CD14-positive monocyte (primary cell): ENCODE results near the gene TEF. TPM values are rescaled to one million over a fixed set of nuclear protein-coding genes. Genes with fewer than 3 reads are reported as not detected.

Experiments
- DNase-seq, 3 donors: peaks; one replicate each; pipeline ENCODE4 v3.0.0-alpha.2; 2011 to 2022
- H2AFZ ChIP-seq: 2 replicates; pipeline ENCODE4 v1.6.0; 2012; ENCODE audit warnings: mild to moderate bottlenecking, low read depth, low read length, inconsistent platforms; ENCODE audit not compliant: insufficient read depth, poor library complexity, severe bottlenecking
- H3K27ac ChIP-seq, 2 donors: 1 replicate in 1 of 2; 2 replicates in 1 of 2; pipeline ENCODE4 v1.5.1; 2012 to 2013; ENCODE audit warnings: low read length in 2 of 2, control low read depth in 1 of 2, inconsistent platforms in 1 of 2, low read depth in 1 of 2, mild to moderate bottlenecking in 1 of 2
- H3K27me3 ChIP-seq, 2 donors: one replicate each; pipeline versions ENCODE4 v1.6.0 to v1.6.1; 2011 to 2013; ENCODE audit warnings: low read length in 2 of 2; ENCODE audit not compliant: control insufficient read depth in 2 of 2, insufficient read depth in 2 of 2
- H3K36me3 ChIP-seq, 2 donors: replicated peaks in 1 of 2; 1 replicate in 1 of 2; 2 replicates in 1 of 2; pipeline versions ENCODE4 v1.5.1 to v1.6.1; 2012 to 2013; ENCODE audit warnings: low read length in 2 of 2, control low read depth in 1 of 2, inconsistent platforms in 1 of 2, mild to moderate bottlenecking in 1 of 2; ENCODE audit not compliant: insufficient read depth in 2 of 2, control insufficient read depth in 1 of 2
- H3K4me1 ChIP-seq, 2 donors: 1 replicate in 1 of 2; 2 replicates in 1 of 2; pipeline versions ENCODE4 v1.5.1 to v1.6.1; 2012 to 2013; ENCODE audit warnings: low read length in 2 of 2, control low read depth in 1 of 2, inconsistent platforms in 1 of 2, mild to moderate bottlenecking in 1 of 2, moderate library complexity in 1 of 2; ENCODE audit not compliant: insufficient read depth in 2 of 2, control insufficient read depth in 1 of 2
- H3K4me2 ChIP-seq: replicated peaks from 2 replicates; pipeline ENCODE3; 2012; ENCODE audit warnings: low read length, moderate library complexity, mild to moderate bottlenecking; ENCODE audit not compliant: poor library complexity, severe bottlenecking; ENCODE audit errors: extremely low read depth
- H3K4me3 ChIP-seq, 3 experiments: fragments of 200-600 bp in 1 of 3; sonication (generic) in 1 of 3; replicated peaks in 1 of 3; 1 replicate in 2 of 3; 2 replicates in 1 of 3; pipeline ENCODE4 v1.5.1; 2011 to 2013; ENCODE audit warnings: low read length in 3 of 3, mild to moderate bottlenecking in 3 of 3, control low read depth in 2 of 3, low read depth in 2 of 3, inconsistent platforms in 1 of 3, moderate library complexity in 1 of 3
- H3K79me2 ChIP-seq: 2 replicates; pipeline ENCODE4 v1.6.0; 2012; ENCODE audit warnings: mild to moderate bottlenecking, control low read depth, inconsistent platforms, low read length, moderate library complexity; ENCODE audit not compliant: insufficient read depth
- H3K9ac ChIP-seq: 2 replicates; pipeline ENCODE4 v1.6.0; 2017; ENCODE audit warnings: low read length, mild to moderate bottlenecking; ENCODE audit not compliant: insufficient read depth, poor library complexity, severe bottlenecking
- H3K9me3 ChIP-seq, 2 donors: replicated peaks in 1 of 2; 1 replicate in 1 of 2; 2 replicates in 1 of 2; pipeline versions ENCODE4 v1.5.1 to v1.6.1; 2012 to 2013; ENCODE audit warnings: low read length in 2 of 2, control low read depth in 1 of 2; ENCODE audit not compliant: control insufficient read depth in 1 of 2, insufficient read depth in 1 of 2
- H4K20me1 ChIP-seq: 2 replicates; pipeline ENCODE4 v1.6.0; 2012; ENCODE audit warnings: mild to moderate bottlenecking, low read length, control low read depth, moderate library complexity; ENCODE audit not compliant: insufficient read depth
- H3K27ac Mint-ChIP-seq, 7 donors: one replicate each; pipeline ENCODE4 v1.8.0; 2020; ENCODE audit warnings: mild to moderate bottlenecking in 7 of 7, mixed read lengths in 7 of 7, moderate library complexity in 6 of 7, inconsistent platforms in 2 of 7
- H3K27me3 Mint-ChIP-seq, 3 donors: one replicate each; pipeline ENCODE4 v1.8.0; 2021 to 2022; ENCODE audit warnings: low read depth in 3 of 3, mild to moderate bottlenecking in 3 of 3, mixed read lengths in 3 of 3, moderate library complexity in 3 of 3, inconsistent platforms in 1 of 3
- H3K36me3 Mint-ChIP-seq, 2 donors: one replicate each; pipeline ENCODE4 v1.8.0; 2020; ENCODE audit warnings: mixed read lengths in 2 of 2, inconsistent platforms in 1 of 2, mild to moderate bottlenecking in 1 of 2
- H3K4me1 Mint-ChIP-seq: one replicate; pipeline ENCODE4 v1.8.0; 2020; ENCODE audit warnings: mild to moderate bottlenecking, mixed read lengths
- H3K4me3 Mint-ChIP-seq, 2 donors: one replicate each; pipeline ENCODE4 v1.8.0; 2020; ENCODE audit warnings: mild to moderate bottlenecking in 2 of 2, mixed read lengths in 2 of 2, moderate library complexity in 1 of 2
- H3K9me3 Mint-ChIP-seq, 7 donors: one replicate each; pipeline ENCODE4 v1.8.0; 2020 to 2022; ENCODE audit warnings: mixed read lengths in 7 of 7, mild to moderate bottlenecking in 6 of 7, moderate library complexity in 6 of 7, inconsistent platforms in 2 of 7
- whole genome bisulfite sequencing: methylation state at CpG from one replicate; pipeline ENCODE4 v1.1.5; 2013; ENCODE audit warnings: missing lambda C conversion rate; ENCODE audit not compliant: insufficient coverage; 5-methylcytosine and 5-hydroxymethylcytosine counted together
- intact Hi-C, 2 donors: fragments of 100-400 bp; cut with micrococcal nuclease; formaldehyde crosslinking; loops; one replicate each; pipeline versions ENCODE4 v1.15.0 to v1.15.1; 2023
- polyA plus RNA-seq, 3 donors: library from polyadenylated mRNA; depleted of rRNA in 1 of 3; unstranded in 2 of 3; stranded (reverse) in 1 of 3; fragments of 300-500 nt in 2 of 3; fragments of >200 nt in 1 of 3; fragmentation: Illumina TruSeq in 2 of 3; gene quantifications; 1 replicate in 2 of 3; 2 replicates in 1 of 3; pipeline ENCODE4 v1.2.3, GENCODE V29; 2012 to 2021
- TF ChIP-seq, protein P1 (sequence below): fragments of 200-600 bp; IDR thresholded peaks from one replicate; pipeline ENCODE4 v1.8.0; 2022; ENCODE audit warnings: antibody characterized with exemption, mild to moderate bottlenecking

Gene TEF
- polyA plus RNA-seq, 3 donors = 0.71 to 1.7 (median 1.1) TPM

- Mint-ChIP-seq H3K27me3 (peaks cover 2 to 6% (median 3%) of the 10 kb centered on the region in 3 donors), H3K36me3 (no peaks in the 10 kb centered on the region), H3K27ac (no peak overlapping the region), H3K9me3 (peaks cover 0 to 3% (median 0%) of the 10 kb centered on the region in 7 donors), H3K4me3 (no peak overlapping the region), H3K4me1 (peaks cover 15% of the 10 kb centered on the region)
- Histone ChIP-seq H3K79me2 (no peaks in the 10 kb centered on the region), H3K9ac (no peak overlapping the region), H3K4me3 (no peak overlapping the region), H4K20me1 (no peaks in the 10 kb centered on the region), H3K36me3 (no peaks in the 10 kb centered on the region), H3K27me3 (no peaks in the 10 kb centered on the region), H3K9me3 (no peaks in the 10 kb centered on the region), H2AFZ (no peak overlapping the region), H3K4me2 (no peak overlapping the region), H3K4me1 (peaks cover 11 to 13% of the 10 kb centered on the region in 2 donors), H3K27ac (no peak overlapping the region)
- TF ChIP-seq, protein P1, sequence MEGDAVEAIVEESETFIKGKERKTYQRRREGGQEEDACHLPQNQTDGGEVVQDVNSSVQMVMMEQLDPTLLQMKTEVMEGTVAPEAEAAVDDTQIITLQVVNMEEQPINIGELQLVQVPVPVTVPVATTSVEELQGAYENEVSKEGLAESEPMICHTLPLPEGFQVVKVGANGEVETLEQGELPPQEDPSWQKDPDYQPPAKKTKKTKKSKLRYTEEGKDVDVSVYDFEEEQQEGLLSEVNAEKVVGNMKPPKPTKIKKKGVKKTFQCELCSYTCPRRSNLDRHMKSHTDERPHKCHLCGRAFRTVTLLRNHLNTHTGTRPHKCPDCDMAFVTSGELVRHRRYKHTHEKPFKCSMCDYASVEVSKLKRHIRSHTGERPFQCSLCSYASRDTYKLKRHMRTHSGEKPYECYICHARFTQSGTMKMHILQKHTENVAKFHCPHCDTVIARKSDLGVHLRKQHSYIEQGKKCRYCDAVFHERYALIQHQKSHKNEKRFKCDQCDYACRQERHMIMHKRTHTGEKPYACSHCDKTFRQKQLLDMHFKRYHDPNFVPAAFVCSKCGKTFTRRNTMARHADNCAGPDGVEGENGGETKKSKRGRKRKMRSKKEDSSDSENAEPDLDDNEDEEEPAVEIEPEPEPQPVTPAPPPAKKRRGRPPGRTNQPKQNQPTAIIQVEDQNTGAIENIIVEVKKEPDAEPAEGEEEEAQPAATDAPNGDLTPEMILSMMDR = no peak
- DNase-seq = no peak
- WGBS = no CpG with 5 or more reads among the region's 5 CpGs
- intact Hi-C loops = no loop called here
These were observed 16.3 kb upstream of the TEF start for GRCh38 chr22:41365425-41365824.

DNA sequence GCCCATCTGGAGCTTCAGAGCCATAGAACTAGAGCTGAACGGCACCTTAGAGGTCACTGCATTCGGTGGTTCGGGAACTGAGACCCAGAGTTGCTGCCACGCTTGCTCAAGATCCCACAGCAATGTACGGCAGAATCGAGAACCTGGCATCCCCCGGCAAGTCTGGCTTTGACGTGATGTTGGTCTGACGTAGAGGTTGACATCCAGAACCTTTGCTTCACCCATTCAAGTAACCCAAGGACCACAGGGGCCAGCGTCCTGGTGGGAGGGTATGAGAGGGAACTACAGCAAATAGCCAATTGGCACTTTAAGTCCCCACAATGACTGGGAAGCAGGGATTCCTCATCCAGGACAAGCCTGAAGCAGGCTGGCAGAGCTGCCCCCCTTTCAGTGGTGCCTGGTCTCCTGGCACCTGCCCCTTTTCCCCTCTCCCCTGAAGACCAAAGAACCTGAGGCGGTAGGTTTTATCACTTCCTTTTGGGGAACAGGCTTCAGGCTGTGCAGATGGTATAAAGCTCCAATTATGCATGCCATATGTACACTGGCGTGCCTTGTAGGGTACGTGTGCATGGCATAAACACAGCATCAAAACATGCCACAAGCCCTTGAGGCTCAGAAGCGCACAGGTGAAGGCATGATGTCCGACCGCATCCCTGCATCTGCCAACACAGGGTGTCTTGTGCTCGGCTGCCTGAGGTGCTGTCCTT lies 15.3 kb upstream of the TEF start:
- Mint-ChIP-seq H3K4me1 (peaks cover 15% of the 10 kb centered on the region), H3K36me3 (no peaks in the 10 kb centered on the region), H3K4me3 (peak overlapping the region in 1 of 2 donors; percentile 83), H3K27ac (no peak overlapping the region), H3K9me3 (peaks cover 0 to 3% (median 0%) of the 10 kb centered on the region in 7 donors), H3K27me3 (peaks cover 2 to 6% (median 3%) of the 10 kb centered on the region in 3 donors)
- Histone ChIP-seq H3K4me2 (peak overlapping the region; percentile 63), H3K4me3 (peak overlapping the region in 1 of 3 experiments; percentile 63), H3K27ac (no peak overlapping the region), H3K9me3 (no peaks in the 10 kb centered on the region), H2AFZ (peak overlapping the region; percentile 78), H3K27me3 (no peaks in the 10 kb centered on the region), H4K20me1 (no peaks in the 10 kb centered on the region), H3K36me3 (no peaks in the 10 kb centered on the region), H3K9ac (peak overlapping the region; percentile 27), H3K79me2 (no peaks in the 10 kb centered on the region), H3K4me1 (peaks cover 11 to 13% of the 10 kb centered on the region in 2 donors)
- intact Hi-C loops = no loop called here
- no peak for DNase-seq
- TF ChIP-seq, protein P1 = no peak
- WGBS = 66% methylated on average over 14 of the region's 17 CpGs
